HG02981 (cell line): ENCODE measurements around the gene KIAA1549.
"Not testable (repeated sequence)": the region's sequence is repeated elsewhere in the genome, so short reads cannot be mapped to it uniquely, and the experiment has no call there.

Experiments
- ATAC-seq: cut with Tn5 transposase; IDR thresholded peaks from one replicate; pipeline ENCODE4 v1.9.1; 2021; ENCODE audit warnings: mild to moderate bottlenecking, moderate library complexity; ENCODE audit not compliant: unreplicated experiment

The KIAA1549 gene

GRCh38 chr7:138945154-138945553, 36.0 kb downstream of the KIAA1549 start:
- ATAC-seq: no peak

DNA sequence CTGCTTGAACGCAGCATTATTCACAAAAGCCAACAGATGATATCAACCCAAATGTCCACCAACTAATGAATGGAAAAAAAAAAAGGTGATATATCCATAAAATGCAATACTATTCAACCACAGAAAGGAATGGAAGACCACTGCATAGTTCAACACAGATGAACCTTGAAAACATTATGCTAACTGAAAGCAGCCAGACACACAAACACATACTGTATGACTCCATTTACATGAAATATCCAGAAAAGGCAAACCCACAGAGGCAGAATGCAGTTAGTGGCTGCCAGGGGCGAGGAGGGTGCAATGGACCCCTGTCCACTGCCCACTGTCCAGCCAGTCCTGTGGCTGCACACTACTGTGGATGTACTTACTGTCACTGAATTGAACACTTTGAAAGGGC, 36.6 kb downstream of the KIAA1549 start:
- ATAC-seq: no peak

DNA sequence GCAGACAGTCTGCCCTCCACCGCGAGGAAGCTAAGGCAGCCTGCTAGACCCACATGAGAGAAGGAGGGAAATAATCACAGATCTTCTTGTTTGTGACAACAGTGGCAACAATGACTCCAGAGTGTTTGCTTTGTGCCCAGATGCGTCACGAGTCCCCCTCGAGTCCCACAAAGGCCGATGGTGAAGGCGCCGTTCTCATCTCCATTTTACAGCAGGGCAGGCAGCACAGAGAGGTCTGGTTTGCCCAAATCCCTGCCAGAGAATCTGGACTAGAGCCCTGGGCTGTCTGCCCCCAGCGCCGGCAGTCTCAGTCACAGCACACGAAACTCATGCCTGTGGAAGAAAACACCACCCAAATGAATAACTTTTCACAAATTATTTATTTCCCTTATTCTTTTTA, 38.1 kb downstream of the KIAA1549 start:
- no peak for ATAC-seq

GRCh38 chr7:138941545-138941944, 39.6 kb downstream of the KIAA1549 start:
- no peak for ATAC-seq

DNA sequence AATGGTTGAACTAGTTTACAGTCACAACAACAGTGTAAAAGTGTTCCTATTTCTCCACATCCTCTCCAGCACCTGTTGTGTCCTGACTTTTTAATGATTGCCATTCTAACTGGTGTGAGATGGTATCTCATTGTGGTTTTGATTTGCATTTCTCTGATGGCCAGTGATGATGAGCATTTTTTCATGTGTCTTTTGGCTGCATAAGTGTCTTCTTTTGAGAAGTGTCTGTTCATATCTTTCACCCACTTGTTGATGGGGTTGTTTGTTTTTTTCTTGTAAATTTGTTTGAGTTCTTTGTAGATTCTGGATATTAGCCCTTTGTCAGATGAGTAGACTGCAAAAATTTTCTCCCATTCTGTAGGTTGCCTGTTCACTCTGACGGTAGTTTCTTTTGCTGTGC, 40.6 kb downstream of the KIAA1549 start:
- ATAC-seq: not testable (repeated sequence)

DNA sequence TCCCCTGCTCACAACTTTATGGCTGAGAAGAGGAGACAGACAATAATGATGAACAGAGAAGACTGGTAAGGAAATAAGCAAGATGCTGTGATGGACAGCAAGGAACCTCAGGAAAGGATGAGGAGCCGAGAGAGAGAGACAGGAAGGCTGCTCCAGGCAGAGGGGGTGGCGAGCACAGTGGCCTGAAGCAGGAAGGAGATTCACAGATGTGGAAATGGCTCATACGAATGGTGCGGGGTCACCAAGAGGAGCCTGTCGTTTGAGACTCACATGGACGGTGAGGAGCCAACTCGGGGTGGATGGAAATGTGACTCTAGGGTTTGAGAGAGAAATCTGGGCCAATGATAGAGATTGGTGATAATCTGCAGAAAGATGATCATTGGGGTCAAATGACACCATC, 43.7 kb downstream of the KIAA1549 start:
- no peak for ATAC-seq

- no peak for ATAC-seq
Measured at GRCh38 chr7:138935465-138936011, 45.7 kb downstream of the KIAA1549 start.

DNA sequence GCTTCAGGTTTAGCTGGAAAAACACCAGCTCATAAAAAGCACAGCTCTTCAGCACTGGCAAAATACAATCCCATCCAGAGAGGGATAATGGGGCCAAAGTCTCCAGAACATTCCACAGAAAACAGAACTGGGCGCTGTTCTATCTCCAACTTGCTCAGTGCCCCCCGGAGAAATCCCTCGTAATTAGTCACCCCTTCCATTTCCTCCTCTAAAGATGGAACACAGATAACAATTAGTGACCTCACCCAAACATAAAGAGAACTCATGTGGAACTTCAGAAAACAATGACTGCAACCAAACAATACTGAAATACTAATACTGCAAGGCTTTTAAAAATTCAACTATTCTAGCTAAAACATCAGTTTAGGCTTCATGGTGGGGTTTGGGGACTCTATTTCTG, 46.3 kb downstream of the KIAA1549 start:
- no peak for ATAC-seq

GRCh38 chr7:138934367-138934766, 46.8 kb downstream of the KIAA1549 start:
- ATAC-seq: no peak

DNA sequence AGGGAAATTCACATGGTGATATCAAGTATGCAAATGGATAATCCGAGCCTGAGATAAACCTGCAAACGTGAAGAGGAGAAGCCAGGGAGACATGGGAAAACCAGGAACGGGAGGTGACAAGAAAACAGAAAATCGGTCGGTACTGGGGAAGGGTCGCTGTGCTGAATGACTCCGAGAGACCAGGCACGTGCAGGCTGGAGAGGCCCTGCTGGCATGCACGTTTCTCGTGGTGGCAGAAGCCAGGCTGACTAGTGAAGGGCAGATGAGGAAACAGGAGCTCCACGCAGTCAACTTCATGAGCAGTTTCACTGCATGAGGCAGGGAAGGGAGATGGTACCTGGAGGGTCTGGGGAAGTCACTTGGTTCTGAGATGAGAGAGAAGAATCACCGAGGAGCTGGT, 48.3 kb downstream of the KIAA1549 start:
- ATAC-seq: no peak

- ATAC-seq: no peak
Measured at GRCh38 chr7:138932427-138932826, 48.8 kb downstream of the KIAA1549 start.

- no peak for ATAC-seq
Measured at GRCh38 chr7:138929969-138930368, 51.2 kb downstream of the KIAA1549 start.

DNA sequence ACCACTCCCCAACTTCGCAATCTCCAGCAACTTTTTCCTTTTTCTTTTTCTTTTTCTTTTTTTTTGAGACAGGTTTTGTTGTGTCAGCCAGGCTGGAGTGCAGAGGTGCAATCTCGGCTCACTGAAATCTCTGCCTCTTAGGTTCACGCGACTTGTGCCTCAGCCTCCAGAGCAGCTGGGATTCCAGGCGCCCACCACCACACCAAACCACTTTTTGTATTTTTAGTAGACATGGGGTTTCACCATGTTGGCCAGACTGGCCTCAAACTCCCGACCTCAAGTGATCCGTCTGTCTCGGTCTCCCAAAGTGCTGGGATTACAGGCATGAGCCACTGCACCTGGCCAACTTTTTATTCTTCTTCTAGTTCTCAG, 55.0 kb downstream of the KIAA1549 start:
- ATAC-seq: peak; percentile 11

DNA sequence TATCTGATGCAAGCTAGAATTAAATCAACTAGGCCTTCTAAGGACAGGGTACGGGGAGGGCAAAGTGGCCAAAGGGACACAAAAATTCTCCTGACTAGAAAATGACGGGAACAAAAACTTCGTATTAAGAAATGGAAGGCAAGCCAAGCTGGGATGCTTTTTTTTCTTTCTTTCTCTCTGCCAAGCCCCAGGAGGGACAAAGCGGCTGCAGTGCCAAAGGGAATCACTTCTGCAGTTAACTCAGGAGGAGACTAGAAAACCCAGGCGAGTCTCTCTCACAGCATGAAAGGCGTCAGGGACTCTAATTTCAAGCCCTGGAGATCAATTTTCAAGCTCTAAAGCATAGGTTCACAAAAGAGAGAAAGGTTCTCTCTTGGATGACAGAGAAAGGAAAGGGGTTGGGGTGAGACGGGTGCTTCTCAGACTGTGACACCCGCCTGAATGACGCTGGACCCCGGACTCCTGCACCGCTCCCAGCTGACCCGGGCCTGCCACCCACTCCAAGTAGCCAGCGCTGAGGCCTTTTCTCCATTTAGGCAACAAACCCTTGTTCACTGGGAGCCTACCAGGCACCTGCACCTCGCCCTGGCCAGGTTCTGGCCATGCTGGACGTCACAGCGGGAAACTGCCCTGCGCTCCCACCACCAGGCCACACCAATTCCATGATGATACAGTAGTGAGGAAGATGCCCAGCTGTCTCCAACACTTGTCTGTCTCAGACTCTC, 56.5 kb downstream of the KIAA1549 start:
- no peak for ATAC-seq

DNA sequence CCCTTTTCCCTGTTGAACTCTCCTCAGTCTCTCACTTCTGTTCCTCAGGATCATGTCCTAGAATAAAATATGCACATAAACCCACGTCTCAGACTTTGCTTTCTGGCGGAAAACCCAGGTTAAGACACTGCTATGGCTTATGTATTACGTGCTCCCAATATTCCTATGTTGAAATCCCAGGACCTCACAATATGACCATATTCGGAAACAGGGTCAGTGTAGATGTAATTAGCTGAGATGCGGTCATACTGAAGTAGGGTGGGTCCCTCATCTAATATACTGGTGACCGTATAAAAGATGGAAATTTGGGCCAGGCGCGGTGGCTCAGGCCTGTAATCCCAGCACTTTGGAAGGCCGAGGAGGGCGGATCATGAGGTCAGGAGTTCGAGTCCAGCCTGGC, 59.9 kb downstream of the KIAA1549 start:
- ATAC-seq: no peak

- no peak for ATAC-seq
Measured at GRCh38 chr7:138919911-138920310, 61.3 kb downstream of the KIAA1549 start.

DNA sequence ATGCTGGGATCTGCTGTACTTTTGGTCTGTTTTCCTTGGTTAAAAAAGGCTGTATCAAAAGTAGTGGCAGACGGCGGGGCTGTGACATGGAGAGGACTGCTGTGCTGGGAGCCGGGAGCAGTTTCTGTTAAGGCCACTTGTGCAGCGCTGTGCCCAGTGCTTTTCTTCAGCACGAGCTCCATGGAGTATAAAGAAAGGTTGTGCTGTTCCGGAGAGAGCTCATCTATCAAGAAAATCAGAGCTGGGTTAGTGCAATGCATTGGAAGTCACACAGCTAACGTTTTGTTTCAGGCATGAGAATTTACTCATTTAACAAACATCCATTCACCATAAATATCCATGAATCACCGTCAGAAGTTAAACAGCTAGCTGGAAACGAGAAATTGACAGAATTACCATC, 62.0 kb downstream of the KIAA1549 start:
- no peak for ATAC-seq

GRCh38 chr7:138918756-138919155, 62.4 kb downstream of the KIAA1549 start:
- no peak for ATAC-seq

DNA sequence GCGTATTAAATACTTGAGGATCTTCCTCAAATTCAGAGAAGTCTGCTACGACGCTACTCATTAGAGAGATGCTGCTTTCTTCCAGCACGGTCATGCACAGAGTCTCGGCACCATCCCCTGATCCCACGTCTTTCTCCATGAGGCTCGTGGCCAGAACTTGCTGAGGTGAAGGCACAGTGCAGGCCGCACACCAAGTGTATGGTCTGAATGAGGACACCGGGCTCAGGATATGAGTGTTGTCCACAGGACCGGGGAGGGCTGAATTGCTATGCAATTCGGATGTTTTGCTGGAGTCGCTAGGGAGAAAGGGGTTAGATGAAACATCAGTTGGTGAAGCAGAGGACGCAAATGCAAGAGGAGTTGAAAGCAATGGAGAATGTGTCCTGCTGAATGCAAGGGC, 63.0 kb downstream of the KIAA1549 start:
- no peak for ATAC-seq

GRCh38 chr7:138917771-138918170, 63.4 kb downstream of the KIAA1549 start:
- no peak for ATAC-seq

GRCh38 chr7:138916731-138917130, 64.5 kb downstream of the KIAA1549 start:
- ATAC-seq: no peak

- ATAC-seq: no peak
Measured at GRCh38 chr7:138916275-138916674, 64.9 kb downstream of the KIAA1549 start.

DNA sequence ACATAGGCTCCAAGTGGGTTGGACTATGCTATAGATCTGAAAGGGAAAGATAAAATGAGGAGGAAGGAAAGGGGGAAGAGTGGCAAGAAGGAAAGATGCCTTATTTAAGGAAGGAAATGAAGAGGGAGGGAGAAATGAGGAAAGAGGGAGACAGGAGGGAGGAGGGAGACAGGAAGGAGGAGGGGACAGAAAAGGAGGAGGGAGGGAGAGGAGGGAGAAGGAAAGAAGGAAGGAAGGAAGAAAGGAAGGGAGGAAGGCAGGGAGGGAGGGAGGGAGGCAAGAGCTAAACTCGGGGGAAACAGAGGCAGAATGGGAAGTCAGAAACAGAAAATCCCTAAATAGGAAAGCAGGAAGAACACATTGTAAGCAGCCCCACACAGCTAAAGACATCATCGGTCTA, 67.4 kb downstream of the KIAA1549 start:
- ATAC-seq: no peak
